ENCODE measurements around the gene KLC3.
"Not testable (repeated sequence)": the region's sequence is repeated elsewhere in the genome, so short reads cannot be mapped to it uniquely, and the experiment has no call there.

KLC3 gene

GRCh38 chr19:45323671-45324081 lies 16.9 kb upstream of the KLC3 start:
- H3K4me3 ChIP-seq (ENCODE audit: low read depth, low read length): peak overlapping the region; percentile 8
- DNase-seq (ENCODE audit: low read depth): no peak
- TF ChIP-seq, protein P1, sequence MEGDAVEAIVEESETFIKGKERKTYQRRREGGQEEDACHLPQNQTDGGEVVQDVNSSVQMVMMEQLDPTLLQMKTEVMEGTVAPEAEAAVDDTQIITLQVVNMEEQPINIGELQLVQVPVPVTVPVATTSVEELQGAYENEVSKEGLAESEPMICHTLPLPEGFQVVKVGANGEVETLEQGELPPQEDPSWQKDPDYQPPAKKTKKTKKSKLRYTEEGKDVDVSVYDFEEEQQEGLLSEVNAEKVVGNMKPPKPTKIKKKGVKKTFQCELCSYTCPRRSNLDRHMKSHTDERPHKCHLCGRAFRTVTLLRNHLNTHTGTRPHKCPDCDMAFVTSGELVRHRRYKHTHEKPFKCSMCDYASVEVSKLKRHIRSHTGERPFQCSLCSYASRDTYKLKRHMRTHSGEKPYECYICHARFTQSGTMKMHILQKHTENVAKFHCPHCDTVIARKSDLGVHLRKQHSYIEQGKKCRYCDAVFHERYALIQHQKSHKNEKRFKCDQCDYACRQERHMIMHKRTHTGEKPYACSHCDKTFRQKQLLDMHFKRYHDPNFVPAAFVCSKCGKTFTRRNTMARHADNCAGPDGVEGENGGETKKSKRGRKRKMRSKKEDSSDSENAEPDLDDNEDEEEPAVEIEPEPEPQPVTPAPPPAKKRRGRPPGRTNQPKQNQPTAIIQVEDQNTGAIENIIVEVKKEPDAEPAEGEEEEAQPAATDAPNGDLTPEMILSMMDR (conservative IDR thresholded peaks at IDR 0.05; ENCODE audit: low read depth, low read length): no peak

DNA sequence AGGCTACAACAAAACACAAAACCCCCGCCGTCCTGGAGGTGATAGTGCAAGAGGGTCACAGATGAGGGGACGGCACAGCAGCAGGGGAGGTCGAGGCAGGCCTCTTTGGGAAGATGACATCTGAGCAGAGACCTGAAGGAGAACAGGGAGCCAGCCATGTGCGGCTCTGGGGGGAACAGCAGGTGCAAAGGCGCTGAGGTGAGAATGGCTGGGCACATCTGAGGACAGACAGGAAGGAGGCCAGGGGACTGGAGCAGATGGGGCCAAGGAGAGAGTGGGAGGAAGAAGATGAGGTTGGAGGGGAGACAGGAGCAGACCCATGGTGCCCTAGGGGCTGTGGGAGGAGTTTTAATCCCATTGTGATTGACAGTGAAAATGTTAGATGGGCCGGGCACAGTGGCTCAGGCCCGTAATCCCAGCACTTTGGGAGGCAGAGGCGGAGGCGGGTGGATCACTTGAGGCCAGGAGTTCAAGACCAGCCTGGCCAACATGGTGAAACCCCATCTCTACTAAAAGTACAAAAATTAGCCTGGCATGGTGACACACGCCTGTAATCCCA lies 16.1 kb upstream of the KLC3 start:
- TF ChIP-seq, protein P1 (conservative IDR thresholded peaks at IDR 0.05; ENCODE audit: low read depth, low read length): no peak
- no peak for DNase-seq (ENCODE audit: low read depth)
- H3K4me3 ChIP-seq (ENCODE audit: low read depth, low read length): no peak overlapping the region

DNA sequence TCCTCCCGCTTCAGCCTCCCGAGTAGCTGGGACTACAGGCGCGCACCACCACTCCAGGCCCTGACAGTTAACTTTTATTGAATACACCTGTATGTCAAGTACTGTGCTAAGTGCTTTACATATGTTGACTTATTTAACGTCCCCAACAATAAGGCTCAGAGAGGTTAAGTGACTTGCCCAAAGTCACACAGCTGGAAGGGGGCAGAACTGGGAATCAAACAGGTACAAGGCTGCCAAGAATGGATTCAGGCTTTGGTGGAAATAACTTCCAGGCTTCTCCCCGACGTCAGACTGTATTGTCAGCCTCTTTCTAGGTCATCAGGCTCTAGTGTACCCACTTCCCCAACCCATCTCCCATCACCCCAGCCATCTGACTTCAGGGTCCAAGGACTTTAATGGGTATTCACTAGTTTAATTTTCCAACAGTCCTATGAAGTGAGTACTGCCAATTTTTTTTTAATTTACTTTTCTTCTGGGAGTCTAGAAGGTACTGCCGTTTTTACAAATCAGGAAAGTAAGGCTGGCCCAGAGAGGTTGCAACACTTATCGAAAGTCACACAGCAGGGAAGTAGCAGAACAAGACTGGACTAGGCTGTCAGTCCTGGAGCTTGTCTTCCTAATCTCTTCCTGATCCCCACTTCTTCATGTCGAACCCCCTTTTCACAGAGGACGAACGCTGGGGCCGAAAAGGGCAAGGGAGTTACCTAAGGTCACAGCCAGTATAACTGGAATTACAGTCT lies 13.0 kb upstream of the KLC3 start:
- DNase-seq (ENCODE audit: low read depth): no peak
- H3K4me3 ChIP-seq (ENCODE audit: low read depth, low read length): no peak overlapping the region
- TF ChIP-seq, protein P1 (conservative IDR thresholded peaks at IDR 0.05; ENCODE audit: low read depth, low read length): no peak

- H3K4me3 ChIP-seq (ENCODE audit: low read depth, low read length): no peak overlapping the region
- TF ChIP-seq, protein P1 (conservative IDR thresholded peaks at IDR 0.05; ENCODE audit: low read depth, low read length): no peak
- DNase-seq (ENCODE audit: low read depth): no peak
Measured at GRCh38 chr19:45331411-45331810, 9.1 kb upstream of the KLC3 start.

DNA sequence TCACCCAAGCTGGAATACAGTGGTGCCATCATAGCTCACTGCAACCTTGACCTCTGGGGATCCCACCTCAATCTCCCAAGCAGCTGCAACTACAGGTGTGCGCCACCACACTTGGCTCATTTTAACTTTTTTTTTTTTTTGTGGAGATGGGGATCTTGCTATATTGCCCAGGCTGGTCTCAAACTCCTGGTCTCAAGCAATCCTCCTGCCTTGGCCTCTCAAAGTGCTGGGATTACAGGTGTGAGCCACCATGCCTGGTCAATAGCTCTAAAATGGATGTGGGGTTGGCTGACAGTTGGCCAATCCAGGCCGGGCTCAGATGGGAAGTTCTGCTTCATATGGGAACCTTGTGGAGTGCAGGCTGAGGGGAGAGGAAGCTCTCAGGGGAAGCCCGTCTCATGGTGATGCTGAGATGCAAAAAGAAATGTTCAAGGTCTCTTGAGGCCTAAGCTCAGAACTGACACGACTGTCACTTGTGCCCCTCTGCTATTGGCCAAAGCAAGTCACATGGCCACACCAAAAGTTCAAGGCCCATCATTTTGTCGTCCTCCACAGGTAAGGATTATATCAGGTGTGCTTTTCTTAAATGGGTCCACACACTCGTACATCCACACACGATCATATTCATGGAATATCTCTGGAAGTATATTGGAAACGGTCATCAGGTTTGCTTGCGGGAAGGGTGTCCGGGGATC lies 6.8 kb upstream of the KLC3 start:
- TF ChIP-seq, protein P1 (conservative IDR thresholded peaks at IDR 0.05; ENCODE audit: low read depth, low read length): no peak
- no peak overlapping the region for H3K4me3 ChIP-seq (ENCODE audit: low read depth, low read length)
- no peak for DNase-seq (ENCODE audit: low read depth)

DNA sequence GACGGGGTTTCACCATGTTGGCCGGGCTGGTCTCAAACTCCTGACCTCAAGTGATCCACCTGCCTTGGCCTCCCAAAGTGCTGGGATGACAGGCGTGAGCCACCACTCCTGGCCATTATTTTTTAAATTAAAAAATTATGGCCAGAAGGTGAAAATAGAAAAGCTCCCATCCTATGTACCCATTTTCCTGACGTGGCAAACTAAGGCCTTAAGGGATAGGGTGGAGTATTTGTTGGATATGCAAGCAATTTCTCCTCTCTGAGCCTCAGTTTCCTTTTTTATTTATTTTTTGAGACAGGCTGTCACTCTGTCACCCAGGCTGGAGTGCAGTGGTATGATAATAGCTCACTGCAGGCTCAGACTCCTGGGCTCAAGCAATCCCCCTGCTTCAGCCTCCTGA lies 5.7 kb upstream of the KLC3 start:
- not testable (repeated sequence) for DNase-seq (ENCODE audit: low read depth); H3K4me3 ChIP-seq (ENCODE audit: low read depth, low read length)

- no peak overlapping the region for H3K4me3 ChIP-seq (ENCODE audit: low read depth, low read length)
- TF ChIP-seq, protein P1 (conservative IDR thresholded peaks at IDR 0.05; ENCODE audit: low read depth, low read length): no peak
- no peak for DNase-seq (ENCODE audit: low read depth)
Measured at GRCh38 chr19:45336696-45337251, 3.8 kb upstream of the KLC3 start.
